Activated effector memory CD4-positive, alpha-beta T cell treated with anti-CD3 and anti-CD28 coated beads, Interleukin-2, amount 50 U/mL, for 16 hours (primary cell): ENCODE results near the gene FLT3LG.
"Not testable (repeated sequence)": the region's sequence is repeated elsewhere in the genome, so short reads cannot be mapped to it uniquely, and the experiment has no call there.

Experiments used
- DNase-seq: peaks from one replicate; pipeline ENCODE4 v3.0.0-alpha.2; 2020

FLT3LG gene

DNA sequence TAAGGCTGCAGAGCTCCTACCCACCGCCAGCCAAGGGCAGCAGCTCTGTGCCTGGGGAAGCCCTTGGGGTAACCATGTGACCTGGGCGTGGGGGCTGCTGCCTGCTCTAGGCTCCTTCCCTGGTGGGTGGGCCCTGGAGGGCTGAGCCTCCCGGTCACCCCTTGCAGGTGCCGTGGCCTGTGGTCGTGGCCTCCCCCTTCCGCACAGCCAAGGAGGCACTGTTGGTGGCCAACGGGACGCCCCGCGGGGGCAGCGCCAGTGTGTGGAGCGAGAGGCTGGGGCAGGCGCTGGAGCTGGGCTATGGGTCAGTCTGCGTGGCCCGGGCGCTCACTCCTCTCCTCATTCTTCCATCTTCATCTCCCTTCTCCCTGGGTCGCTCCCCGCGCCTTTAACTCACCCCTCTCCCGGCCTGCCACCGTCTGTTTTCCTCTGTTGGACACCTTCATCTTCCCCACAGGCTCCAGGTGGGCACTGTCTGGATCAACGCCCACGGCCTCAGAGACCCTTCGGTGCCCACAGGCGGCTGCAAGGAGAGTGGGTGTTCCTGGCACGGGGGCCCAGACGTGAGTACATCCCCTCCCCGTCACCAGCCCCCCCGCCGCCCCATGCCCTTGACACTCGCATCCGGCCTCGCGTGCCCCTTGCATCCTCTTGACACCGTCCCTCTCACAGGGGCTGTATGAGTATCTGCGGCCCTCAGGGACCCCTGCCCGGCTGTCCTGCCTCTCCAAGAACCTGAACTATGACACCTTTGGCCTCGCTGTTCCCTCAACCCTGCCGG lies 9.9 kb upstream of the FLT3LG start:
- DNase-seq: no peak

DNA sequence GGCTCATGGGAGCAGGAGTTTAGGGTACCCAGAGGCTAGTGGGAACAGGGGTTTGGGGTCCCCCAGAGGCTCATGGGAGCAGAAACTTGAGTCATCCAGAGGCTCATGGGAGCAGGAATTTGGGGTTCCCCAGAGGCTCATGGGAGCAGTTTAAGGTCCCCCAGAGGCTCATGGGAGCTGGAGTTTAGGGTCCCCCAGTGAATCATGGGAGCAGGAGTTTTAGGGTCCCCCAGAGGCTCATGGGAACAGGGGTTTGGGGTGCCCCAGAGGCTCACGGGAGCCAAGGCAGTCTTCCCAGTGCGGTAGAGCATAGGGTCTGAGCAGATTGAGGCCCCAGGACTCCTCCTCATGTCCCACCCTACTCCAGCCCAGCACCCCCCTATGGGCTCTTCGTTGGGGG lies 8.6 kb upstream of the FLT3LG start:
- no peak for DNase-seq

DNA sequence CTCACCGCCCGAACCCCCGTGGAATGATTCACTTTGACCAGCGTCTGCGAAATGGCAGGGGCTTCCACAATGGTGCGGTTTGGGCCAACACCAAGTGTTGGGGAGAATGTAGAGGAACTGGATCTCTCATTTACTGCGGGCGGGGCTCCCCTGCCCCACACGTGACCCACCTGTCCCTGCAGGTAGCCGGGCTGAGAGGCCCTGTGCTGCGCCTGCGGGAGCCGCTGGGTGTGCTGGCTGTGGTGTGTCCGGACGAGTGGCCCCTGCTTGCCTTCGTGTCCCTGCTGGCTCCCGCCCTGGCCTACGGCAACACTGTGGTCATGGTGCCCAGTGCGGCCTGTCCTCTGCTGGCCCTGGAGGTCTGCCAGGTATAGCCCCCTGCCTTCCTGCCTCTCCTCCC lies 5.8 kb upstream of the FLT3LG start:
- no peak for DNase-seq

DNA sequence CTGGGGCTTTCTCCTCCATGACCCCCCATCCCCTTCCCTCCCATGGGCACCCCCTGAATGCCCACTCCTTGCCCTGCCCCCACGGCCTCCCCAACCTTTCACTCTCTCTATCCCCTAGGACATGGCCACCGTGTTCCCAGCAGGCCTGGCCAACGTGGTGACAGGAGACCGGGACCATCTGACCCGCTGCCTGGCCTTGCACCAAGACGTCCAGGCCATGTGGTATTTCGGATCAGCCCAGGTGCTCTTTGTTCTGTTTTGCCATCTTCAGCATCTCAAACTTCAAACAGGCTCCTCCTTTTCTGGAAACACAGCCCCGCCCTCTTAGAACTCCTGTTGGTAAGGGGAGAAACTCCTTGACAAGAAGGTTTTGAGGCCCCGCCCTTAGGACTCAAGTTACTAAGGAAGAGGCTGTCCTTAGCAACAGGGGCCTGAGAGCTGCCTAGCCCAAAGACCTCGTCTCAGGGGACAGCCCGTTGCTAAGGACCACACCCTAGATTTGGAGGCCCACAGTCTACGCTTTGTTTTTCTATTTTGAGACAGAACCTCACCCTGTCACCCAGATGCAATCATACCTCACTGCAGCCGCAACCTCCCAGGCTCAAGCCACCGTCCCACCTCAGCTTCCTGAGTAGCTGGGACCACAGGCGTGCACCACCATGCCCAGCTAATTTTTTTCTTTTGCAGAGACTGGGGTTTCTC lies 5.1 kb upstream of the FLT3LG start:
- peak; percentile 92 for DNase-seq

DNA sequence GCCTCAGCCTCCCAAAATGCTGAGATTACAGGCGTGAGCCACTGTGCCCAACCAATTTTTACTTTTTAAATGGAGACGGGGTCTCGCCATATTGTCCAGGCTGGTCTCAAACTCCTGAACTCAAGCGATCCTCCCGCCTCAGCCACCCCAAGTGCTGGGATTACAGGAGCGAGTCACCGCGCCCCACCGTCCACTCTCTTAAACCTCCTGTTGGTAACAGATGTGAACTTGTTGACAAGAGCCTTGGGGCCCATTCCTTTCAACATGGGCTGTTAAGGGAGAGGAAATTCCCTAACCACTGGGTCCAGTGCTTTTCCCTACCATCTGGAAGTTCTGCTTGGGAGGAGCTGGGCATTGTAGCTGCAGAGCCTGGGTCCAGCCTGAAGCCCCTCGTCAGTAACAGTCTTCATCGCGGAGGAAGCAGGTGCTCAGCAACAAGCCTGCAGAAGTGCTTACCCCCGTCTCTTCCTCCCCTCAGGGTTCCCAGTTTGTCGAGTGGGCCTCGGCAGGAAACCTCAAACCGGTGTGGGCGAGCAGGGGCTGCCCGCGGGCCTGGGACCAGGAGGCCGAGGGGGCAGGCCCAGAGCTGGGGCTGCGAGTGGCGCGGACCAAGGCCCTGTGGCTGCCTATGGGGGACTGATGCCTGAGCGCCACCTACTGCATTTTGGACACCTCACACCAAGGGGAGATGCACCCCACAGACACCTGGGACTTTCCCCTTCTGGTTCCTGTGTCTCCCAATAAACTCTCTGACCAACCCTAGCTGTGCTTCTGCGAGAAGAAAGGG lies 4.0 kb upstream of the FLT3LG start:
- peak; percentile 91 for DNase-seq

DNA sequence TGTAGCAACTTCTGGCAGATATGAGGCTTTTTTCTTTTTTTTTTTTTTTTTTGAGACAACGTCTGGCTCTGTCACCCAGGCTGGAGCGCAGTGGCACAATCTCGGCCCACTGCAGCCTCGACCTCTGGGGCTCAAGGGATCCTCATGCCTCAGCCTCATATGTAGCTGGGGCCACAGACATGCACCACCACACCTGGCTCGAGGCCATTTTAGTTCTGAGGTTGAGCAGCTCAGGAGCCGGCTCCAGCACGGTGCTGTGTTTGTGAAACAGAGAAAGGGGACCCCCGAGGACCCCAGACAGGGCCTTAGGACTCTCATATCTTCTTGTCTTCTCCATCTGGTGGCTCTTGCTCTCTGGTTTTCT lies 3.4 kb upstream of the FLT3LG start:
- no peak for DNase-seq

DNA sequence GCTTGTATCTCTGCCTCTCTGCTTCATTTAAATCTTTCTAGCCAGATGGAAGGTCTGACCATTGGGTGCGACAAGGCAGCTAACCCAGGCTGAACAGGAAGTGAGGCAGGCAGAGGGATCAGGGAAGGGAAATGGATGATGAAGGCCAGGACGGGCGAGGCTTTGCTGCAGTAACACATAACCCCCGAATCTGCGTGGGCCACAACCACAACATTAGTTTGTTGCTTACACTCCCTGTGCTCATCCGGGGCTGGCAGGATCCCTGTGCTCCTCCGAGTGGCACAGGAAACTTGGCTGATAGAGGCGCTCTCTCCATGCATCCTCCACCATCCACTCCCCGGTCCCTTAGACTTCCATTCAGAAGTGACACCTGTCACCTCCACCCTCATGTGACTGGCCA lies 1.1 kb upstream of the FLT3LG start:
- no peak for DNase-seq

DNA sequence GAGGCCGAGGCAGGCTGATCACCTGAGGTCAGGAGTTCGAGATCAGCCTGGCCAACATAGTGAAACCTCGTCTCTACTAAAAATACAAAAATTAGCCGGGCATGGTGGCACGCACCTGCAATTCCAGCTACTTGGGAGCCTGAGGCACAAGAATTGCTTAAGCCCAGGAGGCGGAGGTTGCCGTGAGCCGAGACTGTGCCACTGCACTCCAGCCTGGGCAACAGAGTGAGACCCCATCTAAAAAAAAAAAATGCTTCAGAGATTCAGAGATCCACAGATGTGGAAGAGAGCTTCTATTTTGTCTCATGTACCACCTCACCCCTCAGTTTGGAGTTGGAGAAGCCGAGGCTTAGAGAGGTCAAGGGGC lies 531 bp upstream of the FLT3LG start:
- DNase-seq: not testable (repeated sequence)

DNA sequence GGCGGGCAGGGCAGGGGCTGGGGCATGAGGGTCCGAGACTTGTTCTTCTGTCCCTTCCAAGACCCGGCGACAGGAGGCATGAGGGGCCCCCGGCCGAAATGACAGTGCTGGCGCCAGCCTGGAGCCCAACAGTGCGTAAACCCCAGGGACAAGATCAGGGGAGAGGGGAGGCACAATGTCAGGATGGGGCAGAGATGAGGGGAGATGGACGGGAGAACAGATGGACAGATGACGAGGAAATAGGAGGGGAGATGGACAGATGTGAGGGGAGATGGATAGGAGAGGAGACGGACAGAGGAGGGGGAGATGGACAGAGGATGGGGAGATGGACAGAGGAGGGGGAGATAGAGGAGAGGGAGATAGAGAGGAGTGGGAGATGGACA lies 518 bp downstream of the FLT3LG start:
- DNase-seq: no peak

DNA sequence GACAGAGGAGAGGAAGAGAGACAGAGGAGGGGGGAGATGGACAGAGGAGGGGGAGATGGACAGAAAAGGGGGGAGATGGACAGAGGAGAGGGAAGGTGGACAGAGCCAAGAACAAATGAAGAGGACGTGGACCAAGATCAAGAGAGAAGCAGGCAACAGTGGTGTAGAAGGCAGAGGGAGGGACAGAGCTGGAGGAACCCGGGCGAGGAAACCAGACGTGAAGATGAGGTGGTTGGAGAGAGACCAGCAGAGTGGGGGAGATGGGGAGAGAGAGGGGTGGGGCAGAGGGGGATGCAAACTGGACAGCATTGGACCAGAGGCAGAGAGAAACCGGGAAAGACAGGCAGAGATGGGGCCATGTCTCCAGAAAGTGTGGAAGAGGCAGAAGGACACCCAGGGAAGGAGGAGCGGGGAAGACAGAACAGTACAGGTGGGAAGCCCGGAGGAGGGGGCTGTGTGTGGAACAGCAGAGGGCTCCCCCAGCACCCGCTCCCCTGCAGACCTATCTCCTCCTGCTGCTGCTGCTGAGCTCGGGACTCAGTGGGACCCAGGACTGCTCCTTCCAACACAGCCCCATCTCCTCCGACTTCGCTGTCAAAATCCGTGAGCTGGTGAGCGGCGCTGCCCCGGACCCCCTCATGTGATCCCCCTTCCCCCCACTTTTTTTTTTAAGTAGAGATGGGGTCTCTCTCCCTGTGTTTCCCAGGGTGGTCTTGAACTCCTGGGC lies 1.3 kb downstream of the FLT3LG start:
- DNase-seq: no peak

DNA sequence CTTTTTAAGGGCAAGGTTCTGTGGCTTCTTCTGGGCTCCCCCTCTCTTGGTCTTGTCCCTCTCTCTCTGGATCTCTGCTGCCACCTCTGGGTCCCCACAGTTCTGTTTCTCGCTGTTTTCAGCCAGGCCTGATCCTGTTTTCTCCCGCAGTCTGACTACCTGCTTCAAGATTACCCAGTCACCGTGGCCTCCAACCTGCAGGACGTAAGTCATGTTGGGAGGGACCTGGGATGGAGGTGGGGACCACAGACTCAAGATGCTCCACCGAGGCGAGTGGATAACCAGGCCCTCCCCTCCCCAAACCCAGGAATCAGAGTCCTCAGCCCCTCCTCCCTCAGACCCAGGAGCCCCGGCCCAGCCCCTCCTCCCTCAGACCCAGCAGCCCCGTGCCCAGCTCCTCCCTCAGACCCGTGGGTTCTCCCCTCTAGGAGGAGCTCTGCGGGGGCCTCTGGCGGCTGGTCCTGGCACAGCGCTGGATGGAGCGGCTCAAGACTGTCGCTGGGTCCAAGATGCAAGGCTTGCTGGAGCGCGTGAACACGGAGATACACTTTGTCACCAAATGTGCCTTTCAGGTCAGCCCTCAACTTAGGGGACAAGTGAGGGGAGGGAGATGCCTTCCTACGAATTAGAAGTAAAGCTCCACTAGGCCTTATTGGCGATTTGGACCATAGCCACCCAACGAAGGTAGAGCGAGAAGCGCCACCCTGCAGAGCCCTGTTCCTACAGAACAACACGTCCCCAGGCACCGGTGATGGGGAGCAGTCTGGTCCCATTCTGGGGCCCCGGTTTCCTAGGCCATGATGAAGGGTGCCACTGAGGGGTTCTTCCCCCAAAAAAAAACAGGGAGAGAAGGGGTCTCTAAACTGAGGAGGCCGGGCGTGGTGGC lies 2.2 kb downstream of the FLT3LG start:
- DNase-seq: peak; percentile 90

DNA sequence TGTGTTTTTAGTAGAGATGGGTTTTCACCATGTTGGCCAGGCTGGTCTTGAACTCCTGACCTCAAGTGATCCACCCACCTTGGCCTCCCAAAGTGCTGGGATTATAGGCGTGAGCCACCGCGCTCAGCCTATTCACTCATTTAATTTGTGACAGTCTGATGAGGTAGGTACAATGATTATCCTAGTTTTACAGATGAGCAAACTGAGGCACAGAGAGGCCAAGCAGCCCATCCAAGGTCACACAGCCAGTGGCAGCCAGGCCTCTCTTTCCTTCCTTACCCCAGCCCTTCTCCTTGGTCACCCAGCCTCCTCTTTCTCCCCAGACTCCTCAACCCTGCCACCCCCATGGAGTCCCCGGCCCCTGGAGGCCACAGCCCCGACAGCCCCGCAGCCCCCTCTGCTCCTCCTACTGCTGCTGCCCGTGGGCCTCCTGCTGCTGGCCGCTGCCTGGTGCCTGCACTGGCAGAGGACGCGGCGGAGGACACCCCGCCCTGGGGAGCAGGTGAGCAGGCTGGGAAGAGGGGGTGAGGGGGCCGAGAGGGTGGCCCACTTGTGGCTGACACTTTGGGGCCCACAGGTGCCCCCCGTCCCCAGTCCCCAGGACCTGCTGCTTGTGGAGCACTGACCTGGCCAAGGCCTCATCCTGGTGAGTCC lies 6.1 kb downstream of the FLT3LG start:
- no peak for DNase-seq

DNA sequence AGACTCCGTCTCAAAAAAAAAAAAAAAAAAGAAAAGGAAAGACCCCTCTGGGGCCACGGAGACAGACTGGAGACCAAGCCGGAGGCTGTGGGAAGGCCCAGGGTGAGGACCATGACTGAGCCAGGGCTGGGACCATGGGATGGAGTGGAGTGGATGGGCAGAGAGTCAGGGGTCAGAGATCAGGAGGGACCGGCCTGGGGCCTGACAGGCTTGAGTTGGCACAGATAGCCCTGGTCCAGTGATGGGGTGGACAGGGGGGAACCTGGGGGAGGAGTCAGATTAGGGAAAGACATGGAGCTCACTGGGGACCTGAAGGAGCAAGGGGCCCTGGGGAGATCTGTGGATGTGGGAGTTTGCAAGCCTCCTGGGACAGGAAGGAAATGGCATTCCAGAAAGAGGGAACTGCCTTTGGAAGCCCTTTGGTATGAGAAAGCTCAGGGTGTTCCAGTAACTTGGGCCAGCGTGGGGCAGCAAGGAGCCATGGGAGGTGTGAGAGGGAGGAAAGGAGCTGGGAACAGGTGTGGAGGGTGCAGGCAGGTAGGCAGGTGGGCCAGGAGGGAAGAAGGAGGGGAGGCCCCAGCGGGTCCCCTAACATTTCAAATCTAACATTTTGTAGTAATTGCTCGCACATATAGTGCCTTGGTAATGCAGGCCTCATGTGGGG lies 7.1 kb downstream of the FLT3LG start:
- no peak for DNase-seq

DNA sequence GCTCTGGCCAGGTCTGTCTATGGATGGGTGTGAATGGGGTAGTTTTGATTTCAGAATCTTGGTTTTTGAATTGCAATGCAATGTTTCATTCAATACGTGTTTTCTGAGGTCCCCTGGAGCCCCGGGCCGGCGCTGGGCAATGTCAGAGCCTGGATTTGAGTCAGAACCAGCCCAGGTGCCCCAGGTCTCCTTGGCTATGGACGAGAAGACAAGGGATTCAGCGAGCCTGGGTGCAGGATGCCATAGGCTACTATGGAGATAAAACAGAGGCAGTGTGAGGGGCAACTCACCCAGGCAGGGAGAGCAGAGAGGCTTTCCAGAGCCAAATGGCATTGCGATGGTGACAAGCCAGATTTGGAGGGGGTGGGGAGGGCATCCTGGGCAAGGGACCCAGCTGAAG lies 12.2 kb downstream of the FLT3LG start:
- DNase-seq: no peak

DNA sequence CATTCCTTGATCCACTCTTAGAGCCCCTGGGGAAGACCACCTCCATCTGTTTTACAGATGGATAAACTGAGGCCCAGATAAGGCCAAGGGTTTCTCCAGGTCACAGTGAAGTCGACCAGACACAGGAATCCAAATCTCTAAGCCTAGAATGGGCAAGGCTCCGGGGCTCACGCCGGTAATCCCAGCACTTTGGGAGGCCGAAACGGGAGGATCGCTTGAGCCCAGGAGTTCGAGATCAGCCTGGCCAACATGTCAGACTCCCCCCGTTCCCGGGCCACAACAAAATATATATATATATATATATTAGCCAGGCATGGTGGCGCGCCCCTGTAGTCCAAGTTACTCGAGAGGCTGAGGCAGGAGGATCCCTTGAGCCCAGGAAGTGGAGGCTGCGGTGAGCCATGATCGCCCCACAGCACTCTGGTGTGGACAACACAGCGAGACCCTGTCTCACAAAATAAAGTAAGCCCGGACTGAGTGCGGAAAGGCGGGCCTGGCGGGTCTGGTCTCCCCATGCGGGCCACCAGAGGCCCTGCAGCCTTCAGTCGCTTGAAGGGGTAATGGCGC lies 12.8 kb downstream of the FLT3LG start:
- no peak for DNase-seq

DNA sequence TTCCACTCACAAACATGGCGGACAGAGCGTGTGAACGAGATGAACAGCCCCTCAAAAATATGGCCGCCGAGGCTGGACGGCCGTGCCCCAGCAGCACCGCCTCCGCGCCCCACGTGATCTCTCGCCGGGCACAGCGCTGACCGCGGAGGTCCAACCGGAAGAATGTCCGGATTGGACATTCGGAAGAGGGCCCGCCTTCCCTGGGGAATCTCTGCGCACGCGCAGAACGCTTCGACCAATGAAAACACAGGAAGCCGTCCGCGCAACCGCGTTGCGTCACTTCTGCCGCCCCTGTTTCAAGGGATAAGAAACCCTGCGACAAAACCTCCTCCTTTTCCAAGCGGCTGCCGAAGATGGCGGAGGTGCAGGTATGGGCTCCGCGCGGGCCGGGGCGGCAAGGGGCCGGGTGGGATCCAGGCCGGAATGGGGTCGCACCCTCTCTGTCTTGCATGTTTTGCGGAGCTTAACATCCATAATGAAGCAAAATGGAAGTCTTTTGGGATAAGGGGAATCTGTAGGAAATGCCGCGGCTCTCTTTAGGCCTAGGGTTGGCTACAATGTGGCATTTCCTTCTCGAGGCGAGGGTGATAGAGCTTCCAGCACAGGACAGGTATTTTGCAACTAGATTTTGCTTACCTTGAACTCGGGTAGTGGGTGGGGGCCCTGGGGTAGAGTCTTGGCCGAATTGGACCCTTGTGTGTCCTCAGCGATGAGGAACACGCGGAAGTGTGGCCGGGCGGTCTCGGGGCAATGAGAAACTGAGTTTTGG lies 13.4 kb downstream of the FLT3LG start, which contains the start of gene RPL13A:
TSS of gene RPL13A (plus strand) at position 332 of the 769 bp plus-strand sequence. CDS start at position 354, 22 bp downstream.
- DNase-seq: peak; percentile 100

DNA sequence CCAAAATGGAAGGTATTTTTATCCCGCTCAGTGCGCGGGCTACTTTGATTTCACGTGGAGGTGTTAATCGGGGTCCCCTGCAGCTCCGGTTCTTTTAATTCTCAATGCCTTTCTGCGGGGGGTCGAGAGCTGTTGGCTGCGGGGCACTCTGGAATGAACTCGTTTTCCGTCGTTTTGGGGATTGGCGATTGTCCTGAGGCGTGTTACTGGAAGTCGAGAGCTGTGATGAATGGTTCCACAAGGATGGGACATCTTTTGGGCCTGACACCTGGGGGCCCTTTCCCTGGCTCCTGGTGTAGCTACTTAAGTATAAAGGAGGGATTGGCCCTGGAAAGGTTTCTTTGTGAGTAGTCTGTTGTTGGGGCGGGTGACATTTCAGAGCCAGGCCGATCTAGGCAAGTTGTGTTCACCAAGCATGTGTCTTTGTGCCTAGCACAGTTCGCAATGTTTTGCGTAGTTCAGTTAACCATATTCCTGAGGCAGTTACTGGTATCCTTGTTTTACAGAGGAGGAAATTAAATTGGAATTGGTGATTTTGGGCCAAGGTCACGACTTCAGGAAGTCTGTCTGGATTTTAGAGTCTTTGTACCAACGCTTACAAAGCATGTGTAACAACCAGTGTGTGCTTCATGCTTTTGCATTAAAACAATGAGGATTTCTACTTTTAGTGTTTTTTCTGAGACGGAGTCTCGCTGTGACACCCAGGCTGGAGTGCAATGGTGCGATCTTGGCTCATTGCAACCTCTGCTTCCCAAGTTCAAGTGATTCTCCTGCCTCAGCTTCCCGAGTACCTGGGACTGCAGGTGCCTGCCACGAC lies 14.2 kb downstream of the FLT3LG start:
- no peak for DNase-seq

DNA sequence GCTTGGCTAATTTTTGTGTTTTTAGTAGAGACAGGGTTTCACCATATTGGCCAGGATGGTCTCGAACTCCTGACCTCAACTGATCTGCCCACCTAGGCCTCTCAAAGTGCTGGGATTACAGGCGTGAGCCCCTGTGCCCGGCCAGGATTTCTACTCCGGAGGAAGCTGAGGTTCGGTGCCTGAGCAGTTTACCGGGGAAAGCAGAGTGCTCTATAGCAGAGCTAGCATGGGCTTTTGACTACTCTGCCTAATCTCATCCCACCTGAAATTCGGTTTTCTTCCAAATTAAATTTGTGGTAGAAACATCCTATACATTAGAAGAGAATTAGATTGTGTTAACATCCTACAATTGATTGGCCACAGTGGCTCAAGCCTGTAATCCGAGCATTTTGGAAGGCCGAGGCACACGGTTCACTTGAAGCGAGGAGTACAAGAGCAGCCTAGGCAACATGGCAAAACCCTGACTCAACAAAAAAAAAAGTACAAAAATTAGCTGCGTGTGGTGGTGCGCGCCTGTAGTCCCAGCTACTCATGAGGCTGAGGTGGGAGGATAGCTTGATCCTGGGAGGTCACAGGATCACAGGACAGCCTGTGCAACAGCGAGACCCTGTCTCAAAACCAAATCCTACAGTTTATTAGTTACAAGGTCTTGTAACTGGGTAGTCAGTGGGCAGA lies 15.0 kb downstream of the FLT3LG start:
- DNase-seq: no peak
